GM12874 (cell line): ENCODE results near the gene AR.

Source experiments
- TF ChIP-seq, protein P1 (sequence below): IDR thresholded peaks from 2 replicates; pipeline ENCODE4 v1.5.1; 2011; ENCODE audit warnings: low read depth, mild to moderate bottlenecking, control low read depth, low read length, moderate library complexity; ENCODE audit not compliant: insufficient read depth

AR gene

DNA sequence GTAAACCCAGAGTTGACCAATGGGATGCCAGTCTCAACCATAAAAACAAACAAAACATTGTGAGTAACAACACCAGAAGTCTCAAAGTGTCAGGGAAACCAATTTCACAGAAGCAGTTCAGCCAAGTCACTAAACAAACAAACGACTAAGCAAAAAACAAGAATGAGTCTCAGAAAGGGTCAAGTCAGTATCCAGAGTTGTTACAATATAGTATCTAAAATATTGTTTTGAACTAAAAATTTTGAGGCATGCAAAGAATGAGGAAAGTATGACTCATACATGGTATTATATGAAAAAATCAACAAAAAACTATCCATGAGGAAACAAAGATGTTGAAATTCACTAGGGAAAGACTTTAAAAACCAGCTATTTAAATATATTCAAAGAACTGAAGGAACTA, 70.6 kb downstream of the AR start:
- TF ChIP-seq, protein P1, sequence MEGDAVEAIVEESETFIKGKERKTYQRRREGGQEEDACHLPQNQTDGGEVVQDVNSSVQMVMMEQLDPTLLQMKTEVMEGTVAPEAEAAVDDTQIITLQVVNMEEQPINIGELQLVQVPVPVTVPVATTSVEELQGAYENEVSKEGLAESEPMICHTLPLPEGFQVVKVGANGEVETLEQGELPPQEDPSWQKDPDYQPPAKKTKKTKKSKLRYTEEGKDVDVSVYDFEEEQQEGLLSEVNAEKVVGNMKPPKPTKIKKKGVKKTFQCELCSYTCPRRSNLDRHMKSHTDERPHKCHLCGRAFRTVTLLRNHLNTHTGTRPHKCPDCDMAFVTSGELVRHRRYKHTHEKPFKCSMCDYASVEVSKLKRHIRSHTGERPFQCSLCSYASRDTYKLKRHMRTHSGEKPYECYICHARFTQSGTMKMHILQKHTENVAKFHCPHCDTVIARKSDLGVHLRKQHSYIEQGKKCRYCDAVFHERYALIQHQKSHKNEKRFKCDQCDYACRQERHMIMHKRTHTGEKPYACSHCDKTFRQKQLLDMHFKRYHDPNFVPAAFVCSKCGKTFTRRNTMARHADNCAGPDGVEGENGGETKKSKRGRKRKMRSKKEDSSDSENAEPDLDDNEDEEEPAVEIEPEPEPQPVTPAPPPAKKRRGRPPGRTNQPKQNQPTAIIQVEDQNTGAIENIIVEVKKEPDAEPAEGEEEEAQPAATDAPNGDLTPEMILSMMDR: no peak

DNA sequence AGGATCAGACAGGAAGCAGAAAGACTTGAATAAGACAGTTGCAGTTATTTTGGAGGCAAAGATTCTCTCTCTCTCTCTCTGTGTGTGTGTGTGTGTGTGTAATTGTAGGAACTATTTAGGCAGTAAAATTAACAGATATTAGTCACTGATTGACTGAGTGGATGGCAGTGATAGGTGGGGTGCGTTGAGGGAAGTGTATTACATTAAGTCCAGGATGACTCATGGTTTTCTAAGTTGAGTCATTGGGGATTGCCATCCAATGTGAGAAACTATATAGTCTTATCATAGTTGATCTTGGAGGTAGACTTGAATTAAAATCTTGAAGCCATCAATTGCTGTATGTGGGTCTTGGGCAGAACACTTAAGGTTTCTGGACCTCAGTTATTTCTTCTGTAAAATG, 75.4 kb downstream of the AR start:
- TF ChIP-seq, protein P1: no peak

DNA sequence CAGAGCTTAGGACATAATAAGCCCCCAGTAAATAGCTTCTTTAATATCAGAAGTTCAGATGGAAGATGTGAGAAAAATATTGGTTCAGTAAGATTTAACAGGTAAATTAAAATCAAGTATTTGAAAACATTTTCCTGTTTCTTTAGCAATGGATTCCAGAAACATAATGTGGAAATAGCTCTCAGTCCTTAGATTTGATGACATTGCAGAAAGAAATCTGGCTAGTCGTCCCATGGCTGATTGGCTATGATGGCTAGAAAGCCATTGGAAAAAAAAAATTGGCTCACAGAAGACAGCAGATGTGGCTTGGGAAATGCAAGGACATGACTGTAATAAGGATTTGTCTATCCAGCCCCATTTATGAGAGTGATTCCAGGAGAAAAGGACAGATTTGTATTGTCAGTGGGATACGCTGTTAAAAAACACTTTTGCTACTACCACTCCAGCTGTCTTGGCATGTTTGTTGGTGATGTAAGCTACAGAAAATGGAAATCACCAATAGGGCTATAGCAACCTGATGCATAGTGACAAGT, 78.3 kb downstream of the AR start:
- TF ChIP-seq, protein P1: no peak

DNA sequence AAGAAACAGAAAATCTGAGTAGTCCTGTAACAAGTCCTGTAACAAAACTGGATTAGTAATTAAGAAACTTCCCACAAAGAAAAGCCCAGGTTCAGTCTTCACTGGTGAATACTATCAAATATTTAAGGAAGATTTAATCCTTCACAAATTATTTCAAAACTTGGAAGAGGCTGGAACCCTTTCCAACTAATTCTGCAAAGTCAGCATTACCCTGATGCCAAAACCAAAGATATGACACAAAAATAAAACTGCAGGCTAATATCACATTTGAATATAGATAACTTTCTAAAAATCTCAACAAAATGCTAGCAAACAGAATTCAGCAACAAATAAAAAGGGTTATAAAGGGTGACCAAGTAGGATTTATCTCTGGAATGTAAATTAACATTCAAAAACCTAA, 80.5 kb downstream of the AR start:
- TF ChIP-seq, protein P1: no peak

DNA sequence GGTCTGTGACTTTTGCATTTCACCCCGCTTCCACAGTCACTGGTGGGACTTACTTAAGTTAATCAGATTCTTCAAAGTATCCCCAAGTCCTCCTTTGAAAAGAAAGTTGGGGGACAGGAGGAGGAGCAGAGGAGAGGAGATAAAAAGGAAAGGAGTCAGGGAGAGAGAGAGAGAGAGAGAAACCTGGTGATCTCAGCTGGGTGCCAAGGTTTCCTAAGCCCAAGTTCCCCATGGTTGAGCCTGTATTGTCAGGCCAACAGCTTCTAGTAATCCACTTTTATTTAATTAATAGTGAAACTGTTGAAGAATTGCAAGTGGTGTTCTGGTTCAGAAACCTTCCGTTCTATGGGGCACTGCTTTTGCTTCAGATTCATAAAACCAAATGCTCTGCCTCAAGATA, 91.6 kb downstream of the AR start:
- TF ChIP-seq, protein P1: no peak

DNA sequence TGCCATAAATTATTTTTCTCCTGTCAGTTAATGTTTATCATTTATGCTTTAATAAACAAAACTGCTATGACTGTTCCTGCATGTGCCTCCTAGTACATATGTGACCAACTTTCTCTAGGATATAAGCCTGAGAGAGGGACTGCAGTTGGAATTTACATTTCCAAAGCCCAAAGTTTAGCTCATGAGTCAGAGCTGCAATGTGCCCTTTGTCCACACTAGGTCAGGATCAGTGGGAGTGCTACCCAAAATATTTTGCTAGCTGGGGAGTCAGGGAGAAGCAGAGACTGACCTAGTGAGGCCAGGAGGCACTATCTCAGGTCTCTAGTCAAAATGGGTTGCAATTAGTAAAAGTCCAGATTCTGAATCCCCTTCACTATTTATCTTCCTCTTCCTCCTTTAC, 92.7 kb downstream of the AR start:
- TF ChIP-seq, protein P1: no peak

DNA sequence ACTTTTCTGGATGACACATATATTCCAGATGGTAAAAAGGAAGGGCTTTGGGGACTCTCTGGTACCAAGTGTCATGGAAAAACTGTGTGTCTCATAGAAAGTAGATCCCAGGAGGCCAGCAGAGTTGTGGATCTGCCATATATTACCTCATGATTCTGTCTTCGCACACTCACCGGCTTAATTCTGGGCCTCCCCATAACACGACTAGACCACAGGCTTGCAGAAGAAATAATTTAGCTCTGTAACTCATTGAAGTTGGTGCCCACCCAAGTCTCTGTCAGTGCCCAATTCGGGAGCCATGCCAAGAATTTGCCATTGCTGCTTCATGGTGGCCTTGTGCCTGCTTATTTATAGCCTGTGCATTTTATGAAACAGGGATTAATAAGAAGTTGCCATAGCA, 104.5 kb downstream of the AR start:
- TF ChIP-seq, protein P1: no peak
